Measurements from ENCODE around the gene IRX2.
A peak's percentile ranks its signal among the peaks of the same experiment; 100 is the strongest.

Gene IRX2

DNA sequence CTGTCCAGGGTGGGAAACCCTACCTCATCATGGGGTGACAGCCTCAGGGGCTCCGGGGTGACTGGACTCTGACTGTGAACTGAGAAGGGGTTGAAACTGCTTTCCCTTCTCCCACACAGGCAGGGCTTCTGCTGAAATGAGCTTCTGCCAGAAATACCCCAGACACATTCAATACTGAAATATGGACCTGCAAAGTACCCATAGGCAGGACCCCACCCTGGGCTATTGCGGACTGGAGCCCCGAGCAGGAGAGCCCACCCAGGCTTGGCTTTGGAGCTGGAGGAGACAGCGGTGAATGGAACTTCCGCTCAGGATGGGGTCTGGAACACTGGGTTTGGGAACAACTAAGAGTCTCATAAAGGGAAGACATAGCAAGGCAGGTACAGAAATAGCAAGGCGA is 37.5 kb downstream of the IRX2 start:
- no peak for DNase-seq

DNA sequence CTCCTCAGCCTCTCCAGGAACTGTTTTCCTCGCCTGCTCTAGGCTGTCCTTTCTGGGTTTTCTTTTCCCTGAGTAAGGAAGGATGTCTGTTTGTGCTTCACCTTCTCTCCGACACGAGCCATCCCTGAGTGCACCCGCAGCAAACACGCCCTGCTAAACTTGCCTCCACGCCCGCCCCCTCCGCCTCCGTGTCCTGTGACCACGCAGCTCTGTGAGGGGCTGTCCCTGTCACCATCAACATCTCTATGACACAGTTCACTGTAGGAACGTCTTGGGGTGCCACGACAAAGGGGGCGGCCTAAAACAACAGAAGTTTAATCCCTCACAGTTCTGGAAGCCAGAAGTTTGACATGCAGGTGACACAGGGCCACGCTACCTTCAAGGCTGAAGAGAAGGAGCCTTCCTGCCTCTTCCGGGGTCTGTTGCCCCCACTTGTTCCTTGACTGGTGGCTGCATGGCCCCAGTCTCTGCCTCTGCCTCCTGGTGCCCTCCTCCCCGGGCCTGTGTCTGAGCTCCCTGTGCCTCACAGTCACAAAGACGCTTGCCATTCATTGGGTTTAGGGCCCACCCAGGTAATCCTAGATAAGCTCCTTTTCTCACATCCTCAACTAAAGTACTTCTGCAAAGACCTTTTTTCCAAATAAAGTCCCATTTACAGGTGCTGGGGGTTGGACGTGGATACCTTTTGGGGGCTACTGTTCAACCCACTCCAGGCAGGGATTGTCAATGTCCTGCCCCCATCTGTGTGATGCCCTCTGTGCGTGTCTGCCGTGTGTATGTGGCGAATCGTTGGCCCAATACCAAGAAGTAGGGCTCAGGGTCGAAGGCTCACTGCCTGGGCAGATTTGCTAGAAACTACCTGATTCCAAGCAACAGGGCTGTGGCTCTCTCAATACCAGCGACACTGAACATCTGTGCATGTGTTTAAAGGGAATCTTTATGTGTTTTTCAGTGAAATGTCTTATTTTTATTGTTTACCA is 39.7 kb downstream of the IRX2 start:
- no peak for DNase-seq

DNA sequence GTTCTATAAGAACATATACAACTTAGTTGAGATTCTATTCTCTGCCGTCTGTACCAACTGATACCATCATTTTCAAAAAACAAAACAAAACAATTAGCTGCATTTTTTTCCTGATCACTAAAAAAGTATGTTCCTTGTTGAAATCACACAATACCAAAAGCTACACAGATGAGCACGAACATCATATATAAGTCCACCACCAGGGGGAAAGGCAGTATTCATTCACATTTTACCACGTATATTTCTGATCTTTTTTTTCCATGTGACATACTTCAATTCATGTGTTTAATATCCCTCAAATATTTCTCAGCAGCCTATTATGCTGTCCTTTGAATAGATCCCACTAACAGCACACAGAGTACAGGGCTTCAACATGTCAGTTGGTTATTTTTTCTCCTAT is 40.6 kb downstream of the IRX2 start:
- DNase-seq = peak; percentile 42

DNA sequence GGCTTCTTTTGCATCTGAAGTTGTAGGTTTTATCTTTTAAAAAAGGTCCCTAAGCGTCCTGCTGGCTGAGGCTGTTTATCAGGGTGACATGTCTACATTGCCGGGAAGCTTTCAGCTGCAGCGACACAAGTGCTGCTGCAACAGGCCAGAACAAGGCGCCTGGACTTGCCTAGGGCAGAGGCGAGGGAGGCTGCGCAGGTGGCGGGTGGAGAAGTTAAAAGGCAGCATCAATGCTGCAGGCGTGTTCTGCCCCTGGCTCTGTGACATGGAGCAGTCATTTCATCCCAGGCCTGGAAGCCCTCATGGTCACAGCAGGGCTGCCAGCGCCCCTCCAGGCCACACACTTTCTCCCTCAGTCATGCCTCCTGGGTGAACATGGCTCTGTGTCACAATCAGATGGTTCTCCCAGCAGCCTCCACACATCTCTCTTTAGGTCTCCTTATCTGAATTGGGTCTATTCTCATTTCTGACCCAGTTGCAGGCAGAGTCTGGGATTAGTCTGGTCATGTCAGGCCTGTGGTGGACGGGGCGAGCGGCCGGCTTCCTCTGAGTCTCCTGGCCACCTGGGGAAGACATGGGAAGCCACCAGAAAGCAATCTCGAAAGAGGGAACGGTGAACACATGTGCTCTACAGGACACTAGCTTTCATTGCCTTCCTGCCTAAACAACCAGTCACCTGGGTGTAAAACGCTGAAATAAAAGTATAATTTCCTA is 41.3 kb downstream of the IRX2 start:
- no peak for DNase-seq

DNA sequence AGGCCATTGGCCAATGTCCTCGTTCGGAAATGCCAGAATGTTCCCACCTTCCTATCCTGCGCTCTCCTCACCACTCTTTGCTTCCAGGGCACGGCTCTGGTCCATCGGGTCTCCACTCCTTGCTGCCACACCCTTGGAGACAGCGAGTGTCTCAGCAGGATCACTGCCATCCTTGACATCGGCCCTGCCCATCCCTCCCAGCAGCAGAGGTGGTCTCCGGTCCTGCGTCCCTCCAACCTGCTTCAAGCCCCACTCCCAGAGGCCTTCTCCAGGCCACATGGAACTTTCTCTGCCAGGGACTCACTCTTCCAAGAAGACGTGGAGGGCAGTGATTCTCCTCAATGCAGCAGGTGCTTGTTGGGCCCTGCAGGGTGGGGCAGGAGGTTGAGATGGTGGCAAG is 42.7 kb downstream of the IRX2 start:
- no peak for DNase-seq

DNA sequence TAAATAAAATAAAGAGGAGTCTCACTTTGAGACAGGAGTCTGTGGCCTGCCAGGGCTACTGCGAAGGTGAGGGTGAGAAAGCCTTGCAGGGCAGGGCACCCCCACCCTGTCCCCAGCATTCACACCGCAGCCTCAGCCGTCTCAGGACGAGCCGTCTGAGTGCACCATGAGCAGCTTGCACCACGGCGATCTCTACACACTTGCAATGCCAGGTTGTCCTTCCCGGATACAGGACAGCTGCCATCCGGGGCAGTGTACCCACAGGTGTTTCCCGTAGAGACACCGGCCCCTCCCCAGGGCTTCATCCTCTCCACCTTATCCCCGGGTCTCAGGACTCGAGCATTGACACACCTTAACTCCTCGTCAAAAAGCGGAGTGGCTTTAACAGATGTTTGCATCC is 43.3 kb downstream of the IRX2 start:
- no peak for DNase-seq

DNA sequence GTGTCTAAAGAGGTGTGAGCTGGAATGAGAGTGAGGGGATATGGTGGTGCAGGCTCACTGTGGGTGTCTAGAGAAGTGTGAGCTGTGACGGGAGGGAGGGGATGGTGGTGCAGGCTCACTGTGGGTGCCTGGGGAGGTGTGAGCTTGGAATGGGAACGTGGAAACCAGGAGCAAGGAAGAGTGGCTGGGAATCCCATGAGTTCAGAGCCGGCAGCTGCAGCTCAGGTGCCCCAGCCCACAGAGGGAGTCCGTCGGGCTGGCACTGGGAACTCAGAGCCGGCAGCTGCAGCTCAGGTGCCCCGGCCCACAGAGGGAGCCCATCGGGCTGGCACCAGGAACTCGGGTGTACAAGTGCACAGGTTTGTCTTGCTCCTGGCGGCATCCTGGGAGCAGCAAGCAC is 45.6 kb downstream of the IRX2 start:
- no peak for DNase-seq

DNA sequence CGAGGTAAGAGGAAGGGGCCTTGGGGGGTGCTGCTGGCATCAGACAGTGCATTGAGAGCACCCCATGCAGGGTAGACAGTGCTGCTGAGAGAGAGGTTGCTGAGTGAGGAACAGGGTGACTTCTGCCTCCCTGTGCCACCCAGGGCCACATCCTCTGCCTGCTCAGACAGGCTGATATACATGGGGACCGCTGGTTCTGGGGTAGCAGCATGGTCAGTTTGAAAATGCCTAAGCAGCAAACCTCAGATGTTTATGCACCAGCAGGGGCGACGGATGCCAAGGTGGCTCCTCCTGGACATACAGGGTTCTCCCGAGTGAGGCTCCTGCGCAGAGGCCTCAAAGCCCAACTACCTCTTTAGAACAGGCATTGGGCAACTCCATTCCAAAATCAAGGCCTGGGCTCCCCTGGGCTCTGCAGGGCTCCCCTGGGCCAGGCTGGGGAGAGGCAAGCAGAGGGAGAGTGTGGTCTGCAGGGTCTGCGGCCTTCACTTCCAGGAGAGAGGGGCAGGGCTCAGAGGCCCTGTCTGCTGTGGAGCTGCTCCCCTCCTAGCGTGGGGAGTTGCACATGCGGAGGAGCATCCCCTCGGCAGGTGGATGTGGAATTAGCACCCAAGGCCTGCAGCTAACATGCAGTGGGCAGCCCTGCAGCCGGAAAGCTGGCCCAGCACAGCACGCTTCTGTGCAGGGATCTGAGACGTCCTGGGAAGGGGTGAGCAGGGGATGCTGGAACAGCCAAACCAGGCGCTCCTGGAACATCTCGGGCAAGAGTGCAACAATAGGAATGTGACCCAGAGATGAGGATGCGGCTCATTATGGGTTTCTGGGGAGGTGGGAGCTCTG is 46.5 kb downstream of the IRX2 start:
- no peak for DNase-seq

DNA sequence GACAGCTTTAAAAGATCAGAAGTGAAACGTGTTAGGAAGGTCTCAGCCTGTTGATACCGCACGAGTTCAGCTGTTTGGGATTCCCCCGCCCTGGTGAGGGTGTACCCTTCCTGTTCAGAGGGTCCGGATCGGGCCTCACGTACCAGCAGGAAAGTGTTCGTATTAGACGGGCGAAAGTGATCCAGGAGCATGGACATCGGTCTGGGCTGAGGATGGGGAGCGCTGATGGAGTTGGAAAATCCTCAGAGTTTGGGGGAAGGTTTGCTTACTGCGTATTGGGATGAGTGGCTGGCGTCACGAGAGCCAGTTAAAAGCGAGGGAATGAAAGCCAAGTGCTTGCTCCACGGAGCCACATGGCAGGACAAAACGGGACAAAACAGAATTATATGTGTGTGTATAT is 47.4 kb downstream of the IRX2 start:
- no peak for DNase-seq

DNA sequence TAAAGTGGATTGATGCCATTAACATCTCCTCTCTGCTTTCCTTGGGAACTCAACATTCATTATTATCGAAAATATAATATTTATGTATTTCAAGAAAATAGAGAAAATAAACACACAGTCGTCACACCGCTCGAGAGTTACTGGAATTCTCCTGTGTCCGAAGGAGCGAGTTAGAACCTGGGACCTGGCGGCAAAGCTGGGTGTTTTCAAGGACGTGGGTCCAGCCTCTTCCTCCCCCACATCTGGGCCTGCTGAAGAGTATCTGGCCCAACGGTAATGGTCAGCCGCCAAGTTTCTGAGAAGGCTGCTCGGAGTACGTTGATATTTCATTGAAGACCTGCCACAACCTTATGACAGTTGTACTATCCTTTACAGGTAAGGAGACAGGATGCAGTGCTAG is 47.9 kb downstream of the IRX2 start:
- no peak for DNase-seq

DNA sequence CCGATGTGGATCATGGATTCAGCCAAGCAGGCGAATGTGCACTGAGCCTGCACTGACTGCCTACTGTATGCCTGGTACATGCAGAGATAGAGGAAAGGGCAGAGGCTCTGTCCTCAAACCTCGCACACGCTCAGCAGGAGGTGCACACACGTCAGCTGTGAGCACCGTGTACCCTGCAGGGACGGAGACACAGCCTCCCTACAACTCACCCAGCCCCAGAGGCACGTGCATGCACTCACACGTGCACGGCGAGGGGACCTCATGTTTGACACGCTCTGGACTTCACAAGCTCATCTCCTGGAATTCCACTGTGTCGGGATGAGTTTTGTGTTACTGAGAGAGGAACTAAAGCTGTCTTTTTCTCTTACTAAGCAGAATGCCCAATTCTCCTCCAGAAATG is 48.4 kb downstream of the IRX2 start:
- DNase-seq = no peak

DNA sequence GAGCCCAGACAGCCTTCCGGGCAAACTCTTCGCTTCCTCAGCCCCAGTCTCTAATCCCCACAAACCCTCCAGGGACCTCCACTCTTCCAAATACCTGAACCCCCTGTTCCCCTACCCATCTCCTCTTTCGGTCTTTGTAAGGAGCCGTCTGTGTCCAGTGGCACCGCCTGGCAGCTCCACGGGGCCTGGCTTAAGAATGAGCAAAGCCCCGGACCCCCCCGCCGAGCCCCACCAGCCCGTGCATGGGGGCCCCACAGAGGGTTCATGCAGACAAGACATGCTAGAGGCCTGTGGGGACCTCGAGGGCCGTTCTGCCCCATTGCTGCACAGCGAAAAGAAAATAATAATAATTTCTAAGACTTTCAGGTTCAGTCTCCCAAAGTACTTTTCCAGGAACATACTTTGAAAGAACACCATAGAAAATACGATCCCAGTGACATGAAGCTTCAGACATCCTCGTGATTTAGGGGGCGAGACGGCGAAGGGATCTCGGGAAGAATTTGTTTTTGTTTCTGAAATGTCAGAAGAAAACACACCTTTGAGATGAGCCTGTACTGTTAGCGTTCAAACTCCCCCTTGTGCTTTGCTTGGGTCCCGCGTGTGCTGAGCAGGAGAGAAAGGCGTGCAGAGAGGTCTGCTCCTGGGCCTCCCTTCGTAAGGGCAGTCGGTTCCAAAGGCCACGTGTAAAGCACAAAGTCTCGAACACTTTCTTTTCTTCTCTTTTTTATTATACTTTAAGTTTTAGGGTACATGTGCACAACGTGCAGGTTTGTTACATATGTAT is 49.2 kb downstream of the IRX2 start:
- no peak for DNase-seq

DNA sequence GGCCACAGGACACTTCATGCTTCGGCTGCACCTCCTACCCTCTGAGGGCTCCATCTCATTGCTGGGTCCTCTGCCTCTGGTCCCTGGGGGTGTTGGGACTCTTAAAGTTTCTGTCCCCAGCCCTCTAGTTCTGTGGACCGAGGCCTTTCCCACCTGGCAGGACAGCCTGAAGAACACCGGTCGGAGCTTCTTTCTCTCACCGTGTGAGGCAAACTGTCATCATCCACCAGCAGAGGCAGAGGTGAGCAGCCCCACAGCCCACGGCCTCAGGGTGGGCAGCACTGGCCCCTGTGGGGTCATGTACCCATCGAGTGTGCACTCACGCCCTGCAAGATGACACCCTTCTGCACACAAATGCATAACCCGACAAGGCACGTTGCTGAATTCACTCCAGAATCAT is 49.9 kb downstream of the IRX2 start:
- no peak for DNase-seq

DNA sequence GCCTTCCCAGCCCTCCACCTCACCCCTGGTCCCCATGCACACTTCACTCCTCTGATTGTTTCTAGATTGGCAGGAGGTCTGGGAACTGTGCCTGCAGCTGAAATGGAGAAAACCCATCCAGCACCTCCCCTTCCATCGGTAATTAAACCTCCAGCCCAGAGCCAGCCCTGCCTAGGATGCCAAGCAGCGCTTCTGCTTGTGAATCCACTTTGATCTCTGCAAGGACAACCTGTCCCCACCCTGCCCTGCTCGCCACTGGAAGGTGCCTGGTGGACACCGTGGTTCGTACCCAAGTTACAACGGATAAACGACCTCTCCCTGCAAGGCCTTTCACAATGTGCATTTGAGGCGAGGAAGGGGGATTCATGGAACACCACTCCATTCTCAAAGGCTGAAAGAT is 50.6 kb downstream of the IRX2 start:
- DNase-seq = no peak

DNA sequence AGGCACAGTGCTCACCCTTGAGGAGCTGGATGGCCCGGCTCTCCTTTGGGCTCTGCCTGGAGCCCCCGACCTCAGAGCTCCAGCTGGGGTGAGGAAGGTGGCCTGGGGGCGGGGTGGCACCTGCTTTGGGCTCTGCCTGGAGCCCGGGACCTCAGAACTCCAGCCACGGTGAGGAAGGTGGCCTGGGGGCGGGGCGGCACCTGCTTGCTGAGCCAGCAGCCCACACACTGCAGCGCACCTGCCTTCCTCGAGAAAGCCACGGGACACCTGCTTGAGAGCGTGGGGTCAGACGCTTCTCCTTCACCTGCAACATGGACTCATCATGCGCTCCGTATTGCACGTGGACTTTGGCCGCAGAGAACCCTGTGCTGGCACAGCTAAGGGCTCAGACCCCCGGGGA is 51.8 kb downstream of the IRX2 start:
- no peak for DNase-seq

DNA sequence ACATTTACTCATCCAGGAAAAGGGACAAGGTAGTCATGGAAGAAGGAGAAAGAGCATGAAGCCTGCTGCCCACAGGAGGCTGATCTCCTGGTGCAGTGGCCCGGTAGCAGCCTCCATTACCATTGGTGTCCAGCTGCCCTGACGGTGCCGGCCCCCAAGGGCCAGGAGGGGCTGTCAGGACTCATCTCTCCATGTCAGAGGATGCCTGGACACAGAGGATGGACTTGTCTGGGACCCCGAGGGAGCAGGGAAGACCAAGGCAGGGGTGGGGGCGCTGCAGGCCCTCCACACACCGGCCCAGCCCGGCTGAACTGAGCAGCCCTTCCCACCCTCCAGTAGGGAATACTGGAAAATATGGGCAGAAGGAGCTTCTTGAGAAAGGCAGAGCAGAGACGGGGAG is 52.2 kb downstream of the IRX2 start:
- no peak for DNase-seq

DNA sequence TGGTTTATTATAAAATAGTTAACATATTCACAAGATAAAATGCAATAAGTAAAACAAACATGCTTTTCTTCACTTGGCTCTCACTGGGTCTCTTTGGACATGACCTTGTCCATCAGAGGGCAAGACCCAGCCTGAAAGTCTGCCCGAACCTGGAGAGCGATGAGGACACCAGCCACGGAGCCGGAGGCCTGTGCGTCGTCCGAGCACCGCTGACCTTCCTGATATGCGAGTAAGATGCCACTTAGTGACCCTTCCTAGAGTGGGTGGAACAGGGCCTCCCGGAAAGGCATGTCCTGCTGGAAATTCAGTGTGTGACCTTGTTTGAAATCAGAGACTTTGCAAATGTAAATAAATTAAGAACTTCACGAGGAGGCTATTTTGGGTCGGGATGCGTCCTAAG is 52.9 kb downstream of the IRX2 start:
- no peak for DNase-seq

DNA sequence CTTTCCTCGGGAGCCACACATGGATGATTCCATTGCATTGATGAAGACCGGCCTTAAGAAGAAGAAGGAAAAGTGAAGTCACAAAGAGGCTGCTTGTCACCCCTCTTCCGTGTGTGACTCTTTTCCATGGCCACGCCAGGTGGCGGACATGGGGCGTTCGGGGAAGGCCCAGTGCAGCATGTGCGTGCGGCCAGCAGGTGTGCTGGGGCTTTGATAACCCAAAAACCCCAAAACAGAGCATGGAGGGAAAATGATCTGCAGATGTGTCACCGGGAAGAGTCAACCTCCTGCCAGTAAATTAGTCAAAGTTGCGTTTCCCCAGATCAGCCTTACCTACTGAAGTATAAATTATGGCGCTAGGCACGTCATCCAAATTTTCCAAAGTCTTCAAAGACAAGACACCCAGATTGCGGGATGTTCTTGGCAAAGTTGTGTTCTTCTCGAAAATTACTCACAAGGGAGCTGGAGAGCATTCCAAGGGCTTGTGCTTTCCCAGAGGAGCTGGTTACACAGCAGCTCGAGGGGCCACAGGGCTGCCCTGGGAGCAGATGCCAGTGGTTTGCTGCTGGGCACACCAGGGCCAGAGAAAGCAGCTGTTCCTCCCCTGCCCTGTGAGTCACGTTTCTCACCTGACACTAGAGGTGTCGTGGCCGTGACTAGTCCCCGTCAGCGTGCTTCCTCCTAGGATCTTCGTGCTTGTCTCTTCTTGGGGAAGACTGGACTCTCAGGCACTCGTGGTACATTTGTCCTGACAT is 53.9 kb downstream of the IRX2 start:
- DNase-seq = no peak

DNA sequence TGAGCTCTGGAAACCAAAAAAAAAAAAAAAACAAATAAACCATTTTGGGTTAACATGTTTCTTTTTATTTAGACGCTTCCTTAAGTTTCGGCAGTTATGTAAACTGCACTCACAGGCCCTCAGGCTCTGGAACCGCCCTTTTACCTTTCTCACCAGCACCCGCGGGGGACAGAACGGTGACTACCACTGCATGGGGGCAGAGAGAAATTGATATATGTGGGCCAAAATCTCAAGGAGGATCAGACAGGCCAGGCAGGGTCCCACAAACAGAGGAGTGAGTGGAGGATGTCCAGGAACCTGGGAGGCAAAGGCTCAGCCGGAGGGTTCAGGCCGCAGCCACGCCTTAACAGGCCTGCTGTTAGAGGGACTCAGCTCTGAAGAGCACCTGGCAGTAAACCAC is 54.4 kb downstream of the IRX2 start:
- no peak for DNase-seq
